Omental fat pad (tissue), 4 donors: ENCODE data around the gene NYNRIN. TPM values are rescaled to one million over a fixed set of nuclear protein-coding genes. Genes with fewer than 3 reads are reported as not detected.
"Not testable (repeated sequence)": the region's sequence is repeated elsewhere in the genome, so short reads cannot be mapped to it uniquely, and the experiment has no call there.

Experiments
- ATAC-seq: fragments of 150-250 bp; one replicate; pipeline ENCODE4 v1.9.1; 2016; ENCODE audit warnings: mild to moderate bottlenecking, moderate library complexity; ENCODE audit not compliant: low FRiP score
- DNase-seq: peaks from one replicate; pipeline ENCODE4 v3.0.0-alpha.2; 2019; ENCODE audit warnings: low spot score
- total RNA-seq, 4 donors: library from RNA; depleted of rRNA; stranded (reverse); fragments of >200 nt; gene quantifications; one replicate each; pipeline ENCODE4 v1.1.0, GENCODE V29; 2016
- TF ChIP-seq, protein P1 (sequence below), 3 donors: fragments of 450-650 bp; IDR thresholded peaks; one replicate each; pipeline ENCODE4 v1.5.1; 2016 to 2017; ENCODE audit warnings: antibody characterized with exemption in 3 of 3, mild to moderate bottlenecking in 3 of 3, moderate library complexity in 2 of 3

The NYNRIN gene
- total RNA-seq, 4 donors from 2014 or later = 4.6 to 24.9 (median 13.0) TPM

DNA sequence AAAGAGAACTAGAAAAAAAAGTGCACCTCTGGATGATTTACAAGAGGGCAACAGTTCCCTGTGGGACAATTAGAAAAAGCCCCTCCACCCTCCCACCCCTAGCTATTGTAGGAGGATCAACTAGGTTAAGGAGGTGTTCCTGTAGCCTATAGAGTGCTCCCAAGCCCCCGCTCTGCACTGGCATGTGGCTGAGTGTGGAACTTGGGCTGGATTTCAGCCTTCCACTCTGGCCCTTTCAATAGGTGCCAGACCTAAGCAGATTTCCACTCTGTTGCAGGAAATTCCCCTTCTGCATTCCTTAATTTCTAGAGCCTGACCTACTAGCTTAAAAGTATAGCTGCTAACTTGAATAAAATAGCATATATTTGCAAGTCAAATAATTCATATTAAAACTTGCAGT, 28.1 kb upstream of the NYNRIN start:
- TF ChIP-seq, protein P1, sequence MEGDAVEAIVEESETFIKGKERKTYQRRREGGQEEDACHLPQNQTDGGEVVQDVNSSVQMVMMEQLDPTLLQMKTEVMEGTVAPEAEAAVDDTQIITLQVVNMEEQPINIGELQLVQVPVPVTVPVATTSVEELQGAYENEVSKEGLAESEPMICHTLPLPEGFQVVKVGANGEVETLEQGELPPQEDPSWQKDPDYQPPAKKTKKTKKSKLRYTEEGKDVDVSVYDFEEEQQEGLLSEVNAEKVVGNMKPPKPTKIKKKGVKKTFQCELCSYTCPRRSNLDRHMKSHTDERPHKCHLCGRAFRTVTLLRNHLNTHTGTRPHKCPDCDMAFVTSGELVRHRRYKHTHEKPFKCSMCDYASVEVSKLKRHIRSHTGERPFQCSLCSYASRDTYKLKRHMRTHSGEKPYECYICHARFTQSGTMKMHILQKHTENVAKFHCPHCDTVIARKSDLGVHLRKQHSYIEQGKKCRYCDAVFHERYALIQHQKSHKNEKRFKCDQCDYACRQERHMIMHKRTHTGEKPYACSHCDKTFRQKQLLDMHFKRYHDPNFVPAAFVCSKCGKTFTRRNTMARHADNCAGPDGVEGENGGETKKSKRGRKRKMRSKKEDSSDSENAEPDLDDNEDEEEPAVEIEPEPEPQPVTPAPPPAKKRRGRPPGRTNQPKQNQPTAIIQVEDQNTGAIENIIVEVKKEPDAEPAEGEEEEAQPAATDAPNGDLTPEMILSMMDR (IDR thresholded peaks at IDR 0.05) = no peak
- DNase-seq = no peak
- no peak for ATAC-seq

DNA sequence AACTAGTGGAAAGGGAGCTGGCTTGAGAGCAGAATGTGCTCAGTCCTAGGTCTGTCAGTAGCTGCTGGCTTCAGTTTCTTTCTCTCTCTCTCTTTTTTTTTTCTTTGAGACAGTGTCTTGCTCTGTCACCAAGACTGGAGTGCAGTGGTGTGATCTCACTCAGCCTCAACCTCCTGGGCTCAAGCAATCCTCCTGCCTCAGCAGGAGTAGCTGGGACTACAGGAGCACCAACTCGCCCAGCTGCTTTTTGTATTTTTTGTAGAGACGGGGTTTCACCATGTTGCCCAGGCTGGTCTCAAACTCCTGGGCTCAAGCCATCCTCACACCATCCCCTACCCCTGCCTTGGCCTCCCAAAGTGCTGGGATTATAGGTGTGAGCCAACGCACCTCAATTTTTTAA, 27.2 kb upstream of the NYNRIN start:
- not testable (repeated sequence) for DNase-seq, ATAC-seq

DNA sequence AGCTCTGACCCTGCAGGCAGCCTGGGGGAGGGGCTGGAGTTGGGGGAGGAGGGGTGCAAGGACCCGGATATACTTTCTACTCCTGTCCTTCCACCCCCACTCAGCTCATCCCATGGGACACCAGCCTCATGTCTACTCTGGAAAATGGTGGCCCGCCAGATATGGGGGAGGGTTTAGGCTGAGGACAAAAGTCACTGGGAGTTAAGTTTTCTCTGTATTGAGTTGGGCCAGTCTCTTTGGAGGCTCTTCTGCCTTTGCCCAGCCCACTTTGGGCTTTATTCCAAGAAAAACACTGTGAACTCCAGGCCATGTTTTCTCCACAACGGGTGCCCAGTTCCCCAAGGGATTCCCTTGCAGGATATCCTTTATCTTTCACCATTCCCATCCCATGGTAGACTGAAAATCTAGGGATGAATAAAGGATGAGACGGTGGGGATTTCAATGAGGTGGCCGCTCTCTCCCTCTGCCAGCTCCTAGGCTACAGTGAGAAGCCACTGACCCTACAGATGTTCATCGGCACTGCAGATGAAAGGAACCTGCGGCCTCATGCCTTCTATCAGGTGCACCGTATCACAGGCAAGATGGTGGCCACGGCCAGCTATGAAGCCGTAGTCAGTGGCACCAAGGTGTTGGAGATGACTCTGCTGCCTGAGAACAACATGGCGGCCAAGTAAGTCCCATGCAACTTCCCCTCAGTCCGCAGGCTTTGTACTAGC, 25.9 kb upstream of the NYNRIN start:
- no peak for DNase-seq
- TF ChIP-seq, protein P1 (IDR thresholded peaks at IDR 0.05) = no peak
- ATAC-seq = no peak

DNA sequence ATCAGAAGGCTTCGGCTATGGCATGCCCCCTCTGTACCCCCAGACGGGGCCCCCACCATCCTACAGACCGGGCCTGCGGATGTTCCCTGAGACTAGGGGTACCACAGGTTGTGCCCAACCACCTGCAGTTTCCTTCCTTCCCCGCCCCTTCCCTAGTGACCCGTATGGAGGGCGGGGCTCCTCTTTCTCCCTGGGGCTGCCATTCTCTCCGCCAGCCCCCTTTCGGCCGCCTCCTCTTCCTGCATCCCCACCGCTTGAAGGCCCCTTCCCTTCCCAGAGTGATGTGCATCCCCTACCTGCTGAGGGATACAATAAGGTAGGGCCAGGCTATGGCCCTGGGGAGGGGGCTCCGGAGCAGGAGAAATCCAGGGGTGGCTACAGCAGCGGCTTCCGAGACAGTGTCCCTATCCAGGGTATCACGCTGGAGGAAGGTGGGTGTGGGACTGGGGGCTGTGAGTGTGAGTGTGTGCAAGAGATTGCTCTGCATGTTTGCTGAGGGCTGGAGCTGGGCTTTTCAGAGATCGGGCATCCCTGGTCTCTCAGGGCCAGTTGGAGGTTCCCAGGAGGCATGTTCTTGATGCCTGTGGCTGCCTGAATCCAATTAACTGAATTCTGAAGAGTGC, 22.2 kb upstream of the NYNRIN start:
- ATAC-seq = no peak
- no peak for DNase-seq
- TF ChIP-seq, protein P1 (IDR thresholded peaks at IDR 0.05) = no peak

DNA sequence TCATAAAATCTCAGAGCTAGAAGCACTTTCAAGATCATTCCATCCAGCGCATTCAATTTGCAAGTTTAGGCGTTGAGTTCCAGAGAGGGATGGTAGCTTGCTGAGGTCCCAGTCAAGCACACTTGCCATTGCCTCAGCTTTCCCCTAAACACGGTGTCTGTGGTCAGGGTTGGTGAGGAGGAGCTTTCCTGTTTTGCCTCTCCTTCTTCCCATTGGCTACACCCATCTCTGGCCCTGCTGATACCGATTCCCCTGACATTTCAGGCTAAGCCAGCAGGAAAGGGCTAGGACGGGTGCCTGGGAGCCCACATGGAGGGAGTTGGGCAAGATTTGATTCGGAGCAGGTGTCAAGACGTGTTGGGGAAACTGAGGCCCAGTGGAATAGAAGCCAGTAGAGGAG, 21.7 kb upstream of the NYNRIN start:
- TF ChIP-seq, protein P1 (IDR thresholded peaks at IDR 0.05) = no peak
- DNase-seq (no peak), ATAC-seq (no peak)

DNA sequence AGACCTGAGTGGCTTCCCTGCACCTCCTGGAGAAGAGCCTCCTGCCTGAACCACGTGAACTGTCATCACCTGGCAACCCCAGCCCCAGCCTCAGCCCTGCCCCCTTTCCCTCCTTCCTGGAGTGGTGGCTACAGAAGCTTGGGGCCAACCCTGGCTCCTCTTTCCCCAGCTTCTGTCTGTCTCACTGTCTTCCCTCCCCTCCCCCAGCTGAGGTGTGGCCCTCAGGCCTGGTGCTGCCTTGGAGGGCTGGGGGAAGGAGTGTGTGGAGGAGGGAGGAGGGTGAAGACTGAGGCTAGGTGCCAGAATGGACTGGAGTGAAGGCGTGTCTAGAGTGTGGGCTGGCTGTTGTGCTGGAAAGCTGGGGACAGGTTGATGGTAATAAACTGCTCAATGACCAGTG, 21.1 kb upstream of the NYNRIN start:
- no peak for DNase-seq
- ATAC-seq = no peak
- TF ChIP-seq, protein P1 (IDR thresholded peaks at IDR 0.05) = no peak

DNA sequence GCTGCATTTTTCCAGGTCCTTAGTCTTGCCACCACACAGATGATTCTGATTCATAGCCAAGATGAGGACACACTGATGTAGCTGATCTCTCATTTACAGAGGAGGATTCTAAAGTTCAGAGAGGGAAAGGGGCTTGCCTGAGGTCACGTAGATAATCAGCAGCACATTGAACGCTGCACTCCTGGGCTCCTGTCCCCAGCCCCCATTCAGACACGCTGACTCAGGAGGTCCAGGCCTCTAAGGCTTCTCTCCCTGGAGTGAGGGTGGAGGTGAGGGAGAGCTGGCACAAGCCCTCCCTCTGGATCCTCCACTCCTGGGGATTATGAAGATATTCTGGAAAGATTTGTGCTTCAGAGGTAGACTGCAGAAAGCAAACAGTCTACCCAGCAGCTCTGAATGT, 20.5 kb upstream of the NYNRIN start:
- ATAC-seq (no peak), DNase-seq (no peak)
- TF ChIP-seq, protein P1 (IDR thresholded peaks at IDR 0.05) = no peak
